KMS-11 (cell line): Measurements from ENCODE around the gene GALNT10.

Experiments used
- H2AFZ ChIP-seq: fragments of 200-600 bp; sonication (generic); 2 replicates; pipeline ENCODE4 v1.6.1; 2016; ENCODE audit warnings: antibody characterized with exemption, mixed run types, low read depth
- H3K27ac ChIP-seq: fragments of 200-600 bp; sonication (generic); 2 replicates; pipeline ENCODE4 v1.6.1; 2016; ENCODE audit warnings: mild to moderate bottlenecking, mixed run types
- H3K27me3 ChIP-seq: fragments of 200-600 bp; sonication (generic); 2 replicates; pipeline ENCODE4 v1.6.1; 2017; ENCODE audit warnings: mild to moderate bottlenecking, low read depth, mixed run types, moderate library complexity; ENCODE audit not compliant: insufficient read depth
- H3K36me3 ChIP-seq: fragments of 200-600 bp; sonication (generic); 2 replicates; pipeline ENCODE4 v1.6.1; 2017; ENCODE audit warnings: mild to moderate bottlenecking, mixed run types; ENCODE audit not compliant: insufficient read depth
- H3K4me1 ChIP-seq: fragments of 200-600 bp; sonication (generic); 2 replicates; pipeline ENCODE4 v1.6.1; 2016; ENCODE audit warnings: mild to moderate bottlenecking, low read depth, mixed run types; ENCODE audit not compliant: poor library complexity, severe bottlenecking
- H3K4me2 ChIP-seq: fragments of 200-600 bp; sonication (generic); 2 replicates; pipeline ENCODE4 v1.7.0; 2016; ENCODE audit warnings: mild to moderate bottlenecking, mixed run types
- H3K4me3 ChIP-seq: fragments of 200-600 bp; sonication (generic); IDR thresholded peaks from 2 replicates; pipeline ENCODE4 v1.6.1; 2017; ENCODE audit warnings: low read depth, low read length, mixed read lengths; ENCODE audit not compliant: insufficient read depth
- H3K79me2 ChIP-seq: fragments of 200-600 bp; sonication (generic); 2 replicates; pipeline ENCODE4 v1.6.1; 2016; ENCODE audit warnings: low read depth, mixed run types; ENCODE audit not compliant: insufficient read depth
- H3K9ac ChIP-seq: fragments of 200-600 bp; sonication (generic); 2 replicates; pipeline ENCODE4 v1.6.1; 2016; ENCODE audit warnings: mild to moderate bottlenecking, mixed run types
- H4K20me1 ChIP-seq: fragments of 200-600 bp; sonication (generic); 2 replicates; pipeline ENCODE4 v1.6.1; 2016; ENCODE audit warnings: mild to moderate bottlenecking, mixed run types; ENCODE audit not compliant: insufficient read depth
- CTCF ChIP-seq: fragments of 200-600 bp; sonication (generic); conservative IDR thresholded peaks from 2 replicates; pipeline ENCODE4 v1.6.1; 2017; ENCODE audit warnings: low read depth, mild to moderate bottlenecking, antibody characterized with exemption, low read length, moderate library complexity, mixed read lengths

The GALNT10 gene

GRCh38 chr5:154464438-154464837 lies 273.9 kb downstream of the GALNT10 start:
- no peak overlapping the region for H3K4me2 ChIP-seq
- H3K4me1 ChIP-seq, result no peaks in the 10 kb centered on the region
- H3K27me3 ChIP-seq, result no peaks in the 10 kb centered on the region

GRCh38 chr5:154465169-154465568 lies 274.6 kb downstream of the GALNT10 start:
- TF ChIP-seq CTCF, result no peak
- H3K79me2 ChIP-seq, result no peaks in the 10 kb centered on the region
- H3K4me2 ChIP-seq, result no peak overlapping the region
- H3K4me1 ChIP-seq, result peaks cover 3% of the 10 kb centered on the region
- no peaks in the 10 kb centered on the region for H3K36me3 ChIP-seq
- no peak overlapping the region for H3K9ac ChIP-seq
- no peak overlapping the region for H3K4me3 ChIP-seq
- no peaks in the 10 kb centered on the region for H3K27me3 ChIP-seq
- H4K20me1 ChIP-seq, result no peaks in the 10 kb centered on the region
- no peak overlapping the region for H3K27ac ChIP-seq
- no peak overlapping the region for H2AFZ ChIP-seq

More at GRCh38 chr5:154464438-154464837, 273.9 kb downstream of the GALNT10 start:
- no peak overlapping the region for H2AFZ ChIP-seq
- H3K79me2 ChIP-seq, result no peaks in the 10 kb centered on the region
- H3K4me3 ChIP-seq, result no peak overlapping the region
- H3K36me3 ChIP-seq, result no peaks in the 10 kb centered on the region
- H3K9ac ChIP-seq, result no peak overlapping the region
- TF ChIP-seq CTCF, result no peak
- no peak overlapping the region for H3K27ac ChIP-seq
- no peaks in the 10 kb centered on the region for H4K20me1 ChIP-seq

- Histone ChIP-seq H4K20me1 (no peaks in the 10 kb centered on the region), H3K36me3 (no peaks in the 10 kb centered on the region), H3K27me3 (no peaks in the 10 kb centered on the region), H3K4me3 (no peak overlapping the region), H3K4me1 (peaks cover 11% of the 10 kb centered on the region), H2AFZ (no peak overlapping the region), H3K9ac (no peak overlapping the region), H3K4me2 (no peak overlapping the region), H3K79me2 (no peaks in the 10 kb centered on the region), H3K27ac (no peak overlapping the region)
- no peak for TF ChIP-seq CTCF
These were observed 275.6 kb downstream of the GALNT10 start for GRCh38 chr5:154466147-154466546.

- H3K36me3 ChIP-seq, result no peaks in the 10 kb centered on the region
- H4K20me1 ChIP-seq, result no peaks in the 10 kb centered on the region
- no peak overlapping the region for H3K4me2 ChIP-seq
- H2AFZ ChIP-seq, result no peak overlapping the region
- H3K9ac ChIP-seq, result no peak overlapping the region
- H3K4me1 ChIP-seq, result peaks cover 16% of the 10 kb centered on the region
- no peak for TF ChIP-seq CTCF
- no peaks in the 10 kb centered on the region for H3K27me3 ChIP-seq
- no peaks in the 10 kb centered on the region for H3K79me2 ChIP-seq
- H3K27ac ChIP-seq, result no peak overlapping the region
- no peak overlapping the region for H3K4me3 ChIP-seq
These were observed 276.1 kb downstream of the GALNT10 start for GRCh38 chr5:154466671-154467070.
